Hepatocyte (in vitro differentiated cells): ENCODE measurements around the gene KDM4C. TPM values are rescaled to one million over a fixed set of nuclear protein-coding genes. Genes with fewer than 3 reads are reported as not detected.

Source experiments
- DNase-seq: peaks from one replicate; pipeline ENCODE4 v3.0.0-alpha.2; 2016; ENCODE audit warnings: low spot score
- H2AFZ ChIP-seq: fragments of 200-600 bp; sonication (generic); 2 replicates; pipeline ENCODE4 v1.6.0; 2016; ENCODE audit warnings: antibody characterized with exemption, mild to moderate bottlenecking
- H3K27ac ChIP-seq: fragments of 200-600 bp; sonication (generic); 2 replicates; pipeline ENCODE4 v1.5.1; 2016; ENCODE audit warnings: mild to moderate bottlenecking
- H3K27me3 ChIP-seq: fragments of 200-600 bp; sonication (generic); 2 replicates; pipeline ENCODE4 v1.6.1; 2016
- H3K36me3 ChIP-seq: fragments of 200-600 bp; sonication (generic); replicated peaks from 2 replicates; pipeline ENCODE4 v1.5.1; 2016; ENCODE audit warnings: low read depth; ENCODE audit not compliant: insufficient read depth
- H3K4me1 ChIP-seq: fragments of 200-600 bp; sonication (generic); 2 replicates; pipeline ENCODE4 v1.5.1; 2016; ENCODE audit warnings: mild to moderate bottlenecking, moderate library complexity; ENCODE audit not compliant: insufficient read depth
- H3K4me2 ChIP-seq: fragments of 200-600 bp; sonication (generic); 2 replicates; pipeline ENCODE4 v1.6.0; 2016
- H3K4me3 ChIP-seq: fragments of 200-600 bp; sonication (generic); 2 replicates; pipeline ENCODE4 v1.5.1; 2016; ENCODE audit warnings: mild to moderate bottlenecking
- H3K79me2 ChIP-seq: fragments of 200-600 bp; sonication (generic); 2 replicates; pipeline ENCODE4 v1.6.0; 2017; ENCODE audit warnings: mild to moderate bottlenecking
- H3K9me2 ChIP-seq: fragments of 200-600 bp; sonication (generic); replicated peaks from 2 replicates; pipeline ENCODE4 v1.6.0; 2017; ENCODE audit warnings: mild to moderate bottlenecking; ENCODE audit not compliant: insufficient read depth
- H3K9me3 ChIP-seq: fragments of 200-600 bp; sonication (generic); 2 replicates; pipeline ENCODE4 v1.5.1; 2016; ENCODE audit warnings: low read depth, mild to moderate bottlenecking
- H4K20me1 ChIP-seq: fragments of 200-600 bp; sonication (generic); 2 replicates; pipeline ENCODE4 v1.6.0; 2016; ENCODE audit warnings: mild to moderate bottlenecking; ENCODE audit not compliant: insufficient read depth, poor library complexity, severe bottlenecking
- EZH2 ChIP-seq: fragments of 200-600 bp; sonication (generic); IDR thresholded peaks from 2 replicates; pipeline ENCODE4 v1.6.1; 2016; ENCODE audit warnings: antibody characterized with exemption, mild to moderate bottlenecking, borderline replicate concordance
- EZH2phosphoT487 ChIP-seq: fragments of 200-600 bp; sonication (generic); IDR thresholded peaks from one replicate; pipeline ENCODE4 v1.6.1; 2018; ENCODE audit warnings: antibody characterized with exemption, mild to moderate bottlenecking, low read depth, moderate library complexity; ENCODE audit not compliant: unreplicated experiment, severe bottlenecking
- WGBS: methylation state at CpG from one replicate; pipeline ENCODE4 v1.1.6; 2016; ENCODE audit warnings: low lambda C conversion rate; ENCODE audit errors: missing lambda C conversion rate; 5-methylcytosine and 5-hydroxymethylcytosine counted together
- polyA plus RNA-seq: library from polyadenylated mRNA; unstranded; fragments of >200 nt; fragmentation: Nextera tagmentation; extraction: Ambion mirVana; gene quantifications from 2 replicates; pipeline ENCODE4 v1.2.1, GENCODE V29; 2016
- total RNA-seq: library from RNA; depleted of rRNA; stranded (reverse); fragments of >200 nt; gene quantifications from 2 replicates; pipeline ENCODE4 v1.2.3, GENCODE V29; 2014
- TF ChIP-seq, protein P1 (sequence below): fragments of 200-600 bp; sonication (generic); IDR thresholded peaks from 2 replicates; pipeline ENCODE4 v1.5.1; 2016; ENCODE audit warnings: antibody characterized with exemption, mild to moderate bottlenecking; ENCODE audit not compliant: poor library complexity

Gene KDM4C
- total and polyA plus RNA-seq, 2 experiments from 2014 or later: 16.1 to 28.7 TPM

DNA sequence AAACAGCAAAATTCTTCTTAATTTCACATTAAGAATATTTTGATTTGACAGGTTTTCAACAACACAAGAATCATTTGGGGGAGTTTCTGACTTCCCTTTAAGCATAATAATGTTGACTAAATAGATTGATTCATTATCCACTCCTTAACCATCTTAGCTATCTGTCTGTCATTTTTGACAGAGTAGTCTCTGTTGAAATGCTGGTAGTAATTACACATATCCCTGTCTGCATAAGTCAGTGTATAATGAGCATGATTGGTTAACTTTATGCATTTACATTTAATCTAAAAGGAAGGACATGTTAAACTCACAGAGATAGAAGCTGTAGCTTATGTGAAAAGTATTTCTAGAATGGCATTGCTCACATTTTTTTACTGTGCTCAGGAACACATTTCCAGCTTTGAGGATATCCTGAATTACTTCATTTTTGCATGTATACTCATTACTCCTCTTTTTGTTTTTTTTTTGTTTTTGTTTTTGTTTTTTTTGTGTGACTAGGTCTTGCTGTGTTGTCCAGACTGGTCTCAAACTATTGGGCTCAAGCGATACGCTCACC is 385.9 kb downstream of the KDM4C start:
- no peaks in the 10 kb centered on the region for H3K9me3 ChIP-seq
- no peak for DNase-seq
- no peak overlapping the region for H2AFZ ChIP-seq
- H3K4me2 ChIP-seq: no peak overlapping the region
- H3K4me3 ChIP-seq: no peak overlapping the region
- TF ChIP-seq EZH2 (no peak), EZH2phosphoT487 (no peak)
- TF ChIP-seq, protein P1, sequence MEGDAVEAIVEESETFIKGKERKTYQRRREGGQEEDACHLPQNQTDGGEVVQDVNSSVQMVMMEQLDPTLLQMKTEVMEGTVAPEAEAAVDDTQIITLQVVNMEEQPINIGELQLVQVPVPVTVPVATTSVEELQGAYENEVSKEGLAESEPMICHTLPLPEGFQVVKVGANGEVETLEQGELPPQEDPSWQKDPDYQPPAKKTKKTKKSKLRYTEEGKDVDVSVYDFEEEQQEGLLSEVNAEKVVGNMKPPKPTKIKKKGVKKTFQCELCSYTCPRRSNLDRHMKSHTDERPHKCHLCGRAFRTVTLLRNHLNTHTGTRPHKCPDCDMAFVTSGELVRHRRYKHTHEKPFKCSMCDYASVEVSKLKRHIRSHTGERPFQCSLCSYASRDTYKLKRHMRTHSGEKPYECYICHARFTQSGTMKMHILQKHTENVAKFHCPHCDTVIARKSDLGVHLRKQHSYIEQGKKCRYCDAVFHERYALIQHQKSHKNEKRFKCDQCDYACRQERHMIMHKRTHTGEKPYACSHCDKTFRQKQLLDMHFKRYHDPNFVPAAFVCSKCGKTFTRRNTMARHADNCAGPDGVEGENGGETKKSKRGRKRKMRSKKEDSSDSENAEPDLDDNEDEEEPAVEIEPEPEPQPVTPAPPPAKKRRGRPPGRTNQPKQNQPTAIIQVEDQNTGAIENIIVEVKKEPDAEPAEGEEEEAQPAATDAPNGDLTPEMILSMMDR: no peak
- 89% methylated on average over 2 of the region's 2 CpGs for WGBS
- H3K9me2 ChIP-seq: no peaks in the 10 kb centered on the region
- no peaks in the 10 kb centered on the region for H3K36me3 ChIP-seq
- no peaks in the 10 kb centered on the region for H3K79me2 ChIP-seq
- no peak overlapping the region for H3K27ac ChIP-seq
- H3K27me3 ChIP-seq: no peaks in the 10 kb centered on the region
- H4K20me1 ChIP-seq: no peaks in the 10 kb centered on the region
- H3K4me1 ChIP-seq: no peaks in the 10 kb centered on the region

- Histone ChIP-seq H3K9me3 (no peaks in the 10 kb centered on the region), H3K9me2 (no peaks in the 10 kb centered on the region)
- DNase-seq: no peak
These were observed 386.7 kb downstream of the KDM4C start for GRCh38 chr9:7144265-7145046.

GRCh38 chr9:7145361-7146069 is 387.7 kb downstream of the KDM4C start:
- TF ChIP-seq, protein P1: no peak
- no peak overlapping the region for H2AFZ ChIP-seq
- H3K4me2 ChIP-seq: no peak overlapping the region
- no peak overlapping the region for H3K27ac ChIP-seq
- no peaks in the 10 kb centered on the region for H3K4me1 ChIP-seq
- H3K36me3 ChIP-seq: no peaks in the 10 kb centered on the region
- H3K9me2 ChIP-seq: no peaks in the 10 kb centered on the region
- H4K20me1 ChIP-seq: no peaks in the 10 kb centered on the region
- 82% methylated on average over 8 of the region's 8 CpGs for WGBS
- DNase-seq: no peak
- no peaks in the 10 kb centered on the region for H3K79me2 ChIP-seq
- H3K27me3 ChIP-seq: no peaks in the 10 kb centered on the region
- no peak overlapping the region for H3K4me3 ChIP-seq
- H3K9me3 ChIP-seq: no peaks in the 10 kb centered on the region

More at GRCh38 chr9:7144265-7145046, 386.7 kb downstream of the KDM4C start:
- Histone ChIP-seq H3K79me2 (no peaks in the 10 kb centered on the region), H2AFZ (no peak overlapping the region), H4K20me1 (no peaks in the 10 kb centered on the region), H3K4me3 (no peak overlapping the region), H3K27me3 (no peaks in the 10 kb centered on the region), H3K27ac (no peak overlapping the region), H3K4me1 (no peaks in the 10 kb centered on the region), H3K36me3 (no peaks in the 10 kb centered on the region), H3K4me2 (no peak overlapping the region)
- 90% methylated on average over 10 of the region's 10 CpGs for WGBS
- TF ChIP-seq EZH2phosphoT487: no peak
- TF ChIP-seq, protein P1: no peak
- no peak for TF ChIP-seq EZH2
